ENCODE measurements around the gene MGLL.

MGLL gene

DNA sequence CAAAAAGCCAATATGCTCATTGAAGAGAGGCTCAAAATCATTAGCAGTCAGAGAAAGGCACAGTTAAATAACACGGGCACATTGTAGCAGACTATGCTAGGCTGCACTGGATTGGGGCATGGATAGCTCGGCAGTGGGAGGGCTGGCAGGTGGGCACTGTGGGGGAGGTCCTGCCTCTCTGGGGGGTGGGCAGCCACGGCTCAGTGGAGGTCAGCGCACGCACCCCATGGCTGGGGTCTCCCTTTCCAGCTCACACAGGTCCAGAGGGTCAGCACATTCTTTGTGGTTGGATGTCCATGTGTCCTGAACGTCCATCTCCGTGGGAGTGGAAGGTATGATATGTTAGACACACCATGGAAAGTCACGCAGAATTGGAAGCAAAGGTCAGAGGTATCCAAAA lies 18.4 kb upstream of the MGLL start:
- H3K9me3 ChIP-seq (ENCODE audit: low read length) = no peaks in the 10 kb centered on the region
- H3F3A ChIP-seq (ENCODE audit: insufficient read depth, low read length) = no peaks in the 10 kb centered on the region

DNA sequence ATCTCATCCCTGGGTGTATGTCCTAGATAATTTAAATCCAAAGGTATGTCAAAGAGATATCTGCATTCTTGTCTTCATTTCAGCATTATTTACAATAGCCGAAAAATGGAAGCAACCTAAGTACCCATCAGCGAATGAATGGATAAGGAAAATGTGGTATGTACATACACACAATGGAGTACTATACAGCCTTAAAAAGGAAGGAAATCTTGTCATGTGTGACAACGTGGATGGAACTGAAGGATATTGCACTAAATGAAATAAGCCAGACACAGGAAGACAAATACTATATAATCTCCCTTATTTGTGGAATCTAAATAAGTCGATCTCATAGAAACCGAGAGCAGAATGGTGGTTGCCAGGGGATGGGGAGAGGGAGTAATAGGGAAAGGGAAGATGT lies 16.8 kb upstream of the MGLL start:
- H3F3A ChIP-seq (ENCODE audit: insufficient read depth, low read length) = no peaks in the 10 kb centered on the region
- no peak overlapping the region for H3K4me2 ChIP-seq (ENCODE audit: low read length)
- no peaks in the 10 kb centered on the region for H4K20me1 ChIP-seq (ENCODE audit: insufficient read depth, low read length)
- 0 out of 2 replicates have a peak, but pooled peaks cover 4% of the 10 kb centered on the region for H3K27me3 ChIP-seq (ENCODE audit: insufficient read depth, low read length)
- no peaks in the 10 kb centered on the region for H3K36me3 ChIP-seq (ENCODE audit: insufficient read depth, low read length)
- no peaks in the 10 kb centered on the region for H3K79me2 ChIP-seq (ENCODE audit: insufficient read depth, low read length)
- H3K27ac ChIP-seq (ENCODE audit: low read depth, low read length, poor library complexity, severe bottlenecking) = no peak overlapping the region
- no peak overlapping the region for H2AFZ ChIP-seq (ENCODE audit: low read length)
- TF ChIP-seq, protein P1, sequence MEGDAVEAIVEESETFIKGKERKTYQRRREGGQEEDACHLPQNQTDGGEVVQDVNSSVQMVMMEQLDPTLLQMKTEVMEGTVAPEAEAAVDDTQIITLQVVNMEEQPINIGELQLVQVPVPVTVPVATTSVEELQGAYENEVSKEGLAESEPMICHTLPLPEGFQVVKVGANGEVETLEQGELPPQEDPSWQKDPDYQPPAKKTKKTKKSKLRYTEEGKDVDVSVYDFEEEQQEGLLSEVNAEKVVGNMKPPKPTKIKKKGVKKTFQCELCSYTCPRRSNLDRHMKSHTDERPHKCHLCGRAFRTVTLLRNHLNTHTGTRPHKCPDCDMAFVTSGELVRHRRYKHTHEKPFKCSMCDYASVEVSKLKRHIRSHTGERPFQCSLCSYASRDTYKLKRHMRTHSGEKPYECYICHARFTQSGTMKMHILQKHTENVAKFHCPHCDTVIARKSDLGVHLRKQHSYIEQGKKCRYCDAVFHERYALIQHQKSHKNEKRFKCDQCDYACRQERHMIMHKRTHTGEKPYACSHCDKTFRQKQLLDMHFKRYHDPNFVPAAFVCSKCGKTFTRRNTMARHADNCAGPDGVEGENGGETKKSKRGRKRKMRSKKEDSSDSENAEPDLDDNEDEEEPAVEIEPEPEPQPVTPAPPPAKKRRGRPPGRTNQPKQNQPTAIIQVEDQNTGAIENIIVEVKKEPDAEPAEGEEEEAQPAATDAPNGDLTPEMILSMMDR (IDR thresholded peaks at IDR 0.05; ENCODE audit: low read length) = no peak
- no peak for TF ChIP-seq EZH2 (IDR thresholded peaks at IDR 0.05; ENCODE audit: borderline replicate concordance, low read length)
- H3K9me3 ChIP-seq (ENCODE audit: low read length) = no peaks in the 10 kb centered on the region
- H3K4me3 ChIP-seq (ENCODE audit: low read depth, low read length, poor library complexity, severe bottlenecking) = no peak overlapping the region
- H3K4me1 ChIP-seq (ENCODE audit: insufficient read depth, low read length, severe bottlenecking) = peaks cover 24% of the 10 kb centered on the region
- no peak overlapping the region for H3K9ac ChIP-seq (ENCODE audit: low read length)
- H3K9me2 ChIP-seq (ENCODE audit: low read depth, low read length) = no peaks in the 10 kb centered on the region

More for the DNA sequence above, 18.4 kb upstream of the MGLL start:
- H3K27ac ChIP-seq (ENCODE audit: low read depth, low read length, poor library complexity, severe bottlenecking) = no peak overlapping the region
- no peak overlapping the region for H3K4me3 ChIP-seq (ENCODE audit: low read depth, low read length, poor library complexity, severe bottlenecking)
- no peaks in the 10 kb centered on the region for H3K36me3 ChIP-seq (ENCODE audit: insufficient read depth, low read length)
- H3K4me1 ChIP-seq (ENCODE audit: insufficient read depth, low read length, severe bottlenecking) = peaks cover 11% of the 10 kb centered on the region
- peaks cover 7% of the 10 kb centered on the region; the same call in 1 of the 2 replicates for H3K27me3 ChIP-seq (ENCODE audit: insufficient read depth, low read length)
- H2AFZ ChIP-seq (ENCODE audit: low read length) = no peak overlapping the region
- no peaks in the 10 kb centered on the region for H3K9me2 ChIP-seq (ENCODE audit: low read depth, low read length)
- no peak overlapping the region for H3K4me2 ChIP-seq (ENCODE audit: low read length)
- no peaks in the 10 kb centered on the region for H4K20me1 ChIP-seq (ENCODE audit: insufficient read depth, low read length)
- no peak overlapping the region for H3K9ac ChIP-seq (ENCODE audit: low read length)
- no peaks in the 10 kb centered on the region for H3K79me2 ChIP-seq (ENCODE audit: insufficient read depth, low read length)
- no peak for TF ChIP-seq EZH2 (IDR thresholded peaks at IDR 0.05; ENCODE audit: borderline replicate concordance, low read length)
- TF ChIP-seq, protein P1 (IDR thresholded peaks at IDR 0.05; ENCODE audit: low read length) = no peak

DNA sequence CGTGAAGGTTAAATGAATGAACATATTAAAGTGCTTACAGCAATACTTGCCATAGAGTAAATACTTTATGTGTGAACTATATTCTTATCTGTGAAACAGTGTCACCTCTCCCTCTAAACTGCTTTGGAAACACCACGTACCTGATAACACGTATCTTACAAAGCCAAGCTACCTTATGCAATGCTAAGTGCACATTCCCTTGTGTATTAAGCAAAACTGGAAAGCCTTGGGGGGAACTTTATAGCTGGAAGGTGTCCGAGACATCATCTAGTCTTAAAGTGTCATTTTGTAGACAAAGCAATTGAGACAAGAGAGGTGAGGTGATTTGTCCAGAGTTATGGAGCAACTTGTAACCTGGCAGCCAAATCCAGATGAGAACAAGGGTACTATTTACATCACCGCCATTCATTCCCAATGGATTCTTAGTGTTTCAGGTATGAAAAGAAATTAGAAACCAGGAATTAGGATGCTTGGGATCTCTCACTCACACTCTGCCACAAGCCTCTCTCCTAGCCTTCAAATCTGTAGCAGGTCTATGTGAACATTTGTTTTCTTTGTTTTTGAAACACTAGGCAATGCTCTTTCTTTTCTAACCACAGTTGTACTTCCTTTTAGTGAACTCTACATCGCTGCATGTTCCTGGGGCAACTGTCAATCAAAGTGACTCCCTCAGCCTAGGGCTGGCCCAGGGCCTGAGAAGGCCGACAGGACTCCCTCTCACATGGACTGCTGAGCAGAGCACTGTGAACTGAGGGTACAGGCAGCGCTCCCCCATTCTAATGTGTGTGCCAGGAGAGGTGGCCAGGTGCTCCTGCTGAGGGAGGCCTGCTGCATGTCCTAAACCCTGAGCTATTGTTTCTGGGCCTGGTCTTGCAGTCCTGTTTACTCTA lies 13.9 kb upstream of the MGLL start:
- Histone ChIP-seq H2AFZ (ENCODE audit: low read length) (no peak overlapping the region), H3K4me1 (ENCODE audit: insufficient read depth, low read length, severe bottlenecking) (peaks cover 24% of the 10 kb centered on the region), H3K9me2 (ENCODE audit: low read depth, low read length) (no peaks in the 10 kb centered on the region), H3K4me3 (ENCODE audit: low read depth, low read length, poor library complexity, severe bottlenecking) (no peak overlapping the region), H3K79me2 (ENCODE audit: insufficient read depth, low read length) (no peaks in the 10 kb centered on the region), H3F3A (ENCODE audit: insufficient read depth, low read length) (no peaks in the 10 kb centered on the region), H3K27ac (ENCODE audit: low read depth, low read length, poor library complexity, severe bottlenecking) (peak overlapping the region; percentile 52), H3K4me2 (ENCODE audit: low read length) (no peak overlapping the region), H3K36me3 (ENCODE audit: insufficient read depth, low read length) (no peaks in the 10 kb centered on the region), H3K27me3 (ENCODE audit: insufficient read depth, low read length) (0 out of 2 replicates have a peak, but pooled peaks cover 4% of the 10 kb centered on the region), H4K20me1 (ENCODE audit: insufficient read depth, low read length) (no peaks in the 10 kb centered on the region), H3K9me3 (ENCODE audit: low read length) (no peaks in the 10 kb centered on the region), H3K9ac (ENCODE audit: low read length) (no peak overlapping the region)
- TF ChIP-seq, protein P1 (IDR thresholded peaks at IDR 0.05; ENCODE audit: low read length) = no peak
- TF ChIP-seq EZH2 (IDR thresholded peaks at IDR 0.05; ENCODE audit: borderline replicate concordance, low read length) = no peak

All from OCI-LY1 (cell line).